ENCODE results near the gene GCFC2.

The GCFC2 gene

GRCh38 chr2:75616406-75616805, 94.3 kb downstream of the GCFC2 start:
- no peak overlapping the region for H3K4me2 ChIP-seq (ENCODE audit: low read length)
- no peak overlapping the region for H2AFZ ChIP-seq (ENCODE audit: low read depth, low read length)
- H3K27ac ChIP-seq (ENCODE audit: low read length): no peak overlapping the region
- no peaks in the 10 kb centered on the region for H3K9me3 ChIP-seq (ENCODE audit: insufficient read depth, low read length)
- H3K36me3 ChIP-seq (replicated peaks; ENCODE audit: low read depth, low read length): no peaks in the 10 kb centered on the region
- no peak for TF ChIP-seq EZH2phosphoT487 (IDR thresholded peaks at IDR 0.05; ENCODE audit: low read depth)
- no peak for TF ChIP-seq CTCF (IDR thresholded peaks at IDR 0.05; ENCODE audit: low read depth, low read length)
- no peaks in the 10 kb centered on the region for H3K4me1 ChIP-seq (ENCODE audit: low read length)
- no peak overlapping the region for H3K9ac ChIP-seq (ENCODE audit: low read length)
- no peaks in the 10 kb centered on the region for H3K27me3 ChIP-seq (ENCODE audit: low read depth, low read length)
- no peaks in the 10 kb centered on the region for H3K79me2 ChIP-seq (ENCODE audit: low read length)
- H3K4me3 ChIP-seq (ENCODE audit: low read length): no peak overlapping the region
- H4K20me1 ChIP-seq (ENCODE audit: insufficient read depth, low read length): no peaks in the 10 kb centered on the region

GRCh38 chr2:75614162-75614651, 96.5 kb downstream of the GCFC2 start:
- Histone ChIP-seq H3K79me2 (ENCODE audit: low read length) (no peaks in the 10 kb centered on the region), H3K27ac (ENCODE audit: low read length) (no peak overlapping the region), H4K20me1 (ENCODE audit: insufficient read depth, low read length) (no peaks in the 10 kb centered on the region), H3K4me1 (ENCODE audit: low read length) (no peaks in the 10 kb centered on the region), H3K9ac (ENCODE audit: low read length) (no peak overlapping the region), H3K4me2 (ENCODE audit: low read length) (no peak overlapping the region), H3K9me3 (ENCODE audit: insufficient read depth, low read length) (no peaks in the 10 kb centered on the region), H2AFZ (ENCODE audit: low read depth, low read length) (no peak overlapping the region), H3K36me3 (replicated peaks; ENCODE audit: low read depth, low read length) (no peaks in the 10 kb centered on the region), H3K27me3 (ENCODE audit: low read depth, low read length) (peaks cover 13% of the 10 kb centered on the region), H3K4me3 (ENCODE audit: low read length) (no peak overlapping the region)
- TF ChIP-seq CTCF (IDR thresholded peaks at IDR 0.05; ENCODE audit: low read depth, low read length): no peak
- no peak for TF ChIP-seq EZH2phosphoT487 (IDR thresholded peaks at IDR 0.05; ENCODE audit: low read depth)

GRCh38 chr2:75612862-75613243, 97.9 kb downstream of the GCFC2 start:
- Histone ChIP-seq H3K4me2 (ENCODE audit: low read length) (no peak overlapping the region), H2AFZ (ENCODE audit: low read depth, low read length) (no peak overlapping the region), H3K9me3 (ENCODE audit: insufficient read depth, low read length) (no peaks in the 10 kb centered on the region), H3K36me3 (replicated peaks; ENCODE audit: low read depth, low read length) (no peaks in the 10 kb centered on the region), H3K27ac (ENCODE audit: low read length) (no peak overlapping the region), H3K4me3 (ENCODE audit: low read length) (no peak overlapping the region), H4K20me1 (ENCODE audit: insufficient read depth, low read length) (no peaks in the 10 kb centered on the region), H3K4me1 (ENCODE audit: low read length) (peaks cover 8% of the 10 kb centered on the region), H3K27me3 (ENCODE audit: low read depth, low read length) (peaks cover 22% of the 10 kb centered on the region), H3K79me2 (ENCODE audit: low read length) (no peaks in the 10 kb centered on the region), H3K9ac (ENCODE audit: low read length) (no peak overlapping the region)
- no peak for TF ChIP-seq EZH2phosphoT487 (IDR thresholded peaks at IDR 0.05; ENCODE audit: low read depth)
- no peak for TF ChIP-seq CTCF (IDR thresholded peaks at IDR 0.05; ENCODE audit: low read depth, low read length)

Measured in OCI-LY3 (cell line).